Kidney epithelial cell (primary cell): Measurements from ENCODE around the gene PFDN5. TPM values are rescaled to one million over a fixed set of nuclear protein-coding genes. Genes with fewer than 3 reads are reported as not detected.
"Not testable (repeated sequence)": the region's sequence is repeated elsewhere in the genome, so short reads cannot be mapped to it uniquely, and the experiment has no call there.

Experiments
- DNase-seq: peaks from one replicate; pipeline ENCODE4 v3.0.0-alpha.2; 2010; ENCODE audit warnings: low read depth
- H3K27me3 ChIP-seq: 2 replicates; pipeline ENCODE4 v1.6.0; 2011; ENCODE audit warnings: low read length; ENCODE audit not compliant: control insufficient read depth, insufficient read depth
- H3K36me3 ChIP-seq: 2 replicates; pipeline ENCODE4 v1.5.1; 2011; ENCODE audit warnings: low read length; ENCODE audit not compliant: control insufficient read depth, insufficient read depth
- H3K4me3 ChIP-seq: 2 replicates; pipeline ENCODE4 v1.5.1; 2011; ENCODE audit warnings: low read depth, mild to moderate bottlenecking, control low read depth, low read length
- CTCF ChIP-seq: IDR thresholded peaks from 2 replicates; pipeline ENCODE4 v1.5.1; 2011; ENCODE audit warnings: mild to moderate bottlenecking, moderate library complexity, low read length, control low read depth, inconsistent platforms; ENCODE audit not compliant: insufficient read depth, poor library complexity, severe bottlenecking
- total RNA-seq: library from RNA; depleted of rRNA; stranded (reverse); fragments of >200 nt; gene quantifications from 2 replicates; pipeline ENCODE4 v1.2.3, GENCODE V29; 2015

The PFDN5 gene
- total RNA-seq, 1 donor from 2014 or later: 301 TPM

GRCh38 chr12:53290661-53291060 is 4.7 kb upstream of the PFDN5 start:
- Histone ChIP-seq H3K27me3 (no peaks in the 10 kb centered on the region), H3K4me3 (no peak overlapping the region), H3K36me3 (no peaks in the 10 kb centered on the region)
- no peak for DNase-seq
- TF ChIP-seq CTCF: no peak

- DNase-seq: no peak
- no peaks in the 10 kb centered on the region for H3K27me3 ChIP-seq
- no peak overlapping the region for H3K4me3 ChIP-seq
- H3K36me3 ChIP-seq: no peaks in the 10 kb centered on the region
- TF ChIP-seq CTCF: no peak
Measured at GRCh38 chr12:53292426-53292825, 2.9 kb upstream of the PFDN5 start.

GRCh38 chr12:53295891-53296219 is 513 bp downstream of the PFDN5 start:
- no peaks in the 10 kb centered on the region for H3K36me3 ChIP-seq
- TF ChIP-seq CTCF: no peak
- H3K4me3 ChIP-seq: peak overlapping the region; percentile 89
- DNase-seq: no peak
- H3K27me3 ChIP-seq: no peaks in the 10 kb centered on the region

GRCh38 chr12:53297106-53297505 is 1.8 kb downstream of the PFDN5 start:
- H3K27me3 ChIP-seq, H3K4me3 ChIP-seq, H3K36me3 ChIP-seq, DNase-seq: not testable (repeated sequence)

GRCh38 chr12:53298164-53298563 is 2.8 kb downstream of the PFDN5 start:
- no peaks in the 10 kb centered on the region for H3K27me3 ChIP-seq
- no peaks in the 10 kb centered on the region for H3K36me3 ChIP-seq
- no peak overlapping the region for H3K4me3 ChIP-seq
- no peak for DNase-seq
- no peak for TF ChIP-seq CTCF

- TF ChIP-seq CTCF: no peak
- DNase-seq: no peak
- Histone ChIP-seq H3K36me3 (no peaks in the 10 kb centered on the region), H3K4me3 (no peak overlapping the region), H3K27me3 (no peaks in the 10 kb centered on the region)
Measured at GRCh38 chr12:53299101-53299453, 3.7 kb downstream of the PFDN5 start.
